HG02852 (cell line): ENCODE data around the gene LTB4R.

ENCODE experiments used
- ATAC-seq: cut with Tn5 transposase; IDR thresholded peaks from one replicate; pipeline ENCODE4 v1.9.1; 2021; ENCODE audit warnings: mild to moderate bottlenecking, moderate library complexity; ENCODE audit not compliant: unreplicated experiment

LTB4R gene

GRCh38 chr14:24366721-24367513 lies 55.6 kb downstream of the LTB4R start:
- ATAC-seq: peak; percentile 52
